GM19238 (cell line): ENCODE measurements around the gene ATP4B.

Source experiments
- DNase-seq: peaks from one replicate; pipeline ENCODE4 v3.0.0; 2011; ENCODE audit warnings: low spot score; ENCODE audit not compliant: insufficient read length

The ATP4B gene

DNA sequence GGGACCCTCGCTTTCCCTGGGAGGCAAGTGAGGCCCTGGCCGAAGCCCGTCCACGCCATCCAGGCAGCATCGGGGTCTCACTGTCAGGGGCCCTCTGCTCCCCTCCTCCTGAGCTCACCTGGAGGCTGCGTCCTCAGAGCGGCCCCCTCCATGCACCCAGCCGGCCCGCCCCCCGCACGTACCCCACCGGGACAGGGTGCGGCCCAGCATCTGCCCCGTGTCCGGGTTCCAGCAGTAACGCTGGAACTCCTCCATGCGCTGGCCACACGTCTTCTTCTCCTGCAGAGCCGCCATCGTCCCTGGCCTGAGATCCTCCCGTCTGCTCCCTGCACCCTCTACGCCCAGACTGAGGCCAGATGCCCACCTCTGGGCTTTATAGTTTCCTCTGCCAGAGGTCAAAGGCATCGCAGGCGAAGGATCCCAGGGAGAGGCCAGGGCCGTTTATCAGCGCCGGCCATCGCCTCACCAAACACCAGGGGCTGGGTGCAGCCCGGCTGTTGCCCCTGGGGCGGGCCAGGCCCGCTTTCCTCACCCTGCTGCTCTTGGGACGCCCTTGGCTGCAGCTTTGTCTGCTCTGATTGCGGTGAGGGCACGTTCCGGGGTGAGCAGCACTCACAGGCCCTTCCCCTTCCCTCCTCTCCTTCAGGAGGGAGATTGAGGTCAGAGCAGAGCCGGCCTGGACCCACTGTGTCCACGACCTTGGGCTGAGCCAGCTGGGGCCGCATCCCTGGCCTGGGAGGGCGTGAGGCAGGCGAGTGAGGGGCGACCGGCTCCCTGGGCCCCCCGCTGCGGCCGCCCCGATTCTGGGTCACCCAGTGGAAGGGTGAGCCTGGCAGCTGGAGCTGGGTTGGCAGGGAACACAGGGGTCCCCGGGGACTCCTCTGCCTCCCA lies at the start of gene ATP4B:
TSS of gene ATP4B (minus strand) at position 348 of the 891 bp plus-strand sequence. CDS start at position 294, 54 bp downstream.
- DNase-seq: no peak

- no peak for DNase-seq
Observed at GRCh38 chr13:113672002-113672651, 14.1 kb upstream of the ATP4B start.

- no peak for DNase-seq
Observed at GRCh38 chr13:113671066-113672001, 13.3 kb upstream of the ATP4B start.

GRCh38 chr13:113670541-113670940 lies 12.5 kb upstream of the ATP4B start:
- no peak for DNase-seq

GRCh38 chr13:113669755-113670341 lies 11.8 kb upstream of the ATP4B start:
- DNase-seq: no peak

DNA sequence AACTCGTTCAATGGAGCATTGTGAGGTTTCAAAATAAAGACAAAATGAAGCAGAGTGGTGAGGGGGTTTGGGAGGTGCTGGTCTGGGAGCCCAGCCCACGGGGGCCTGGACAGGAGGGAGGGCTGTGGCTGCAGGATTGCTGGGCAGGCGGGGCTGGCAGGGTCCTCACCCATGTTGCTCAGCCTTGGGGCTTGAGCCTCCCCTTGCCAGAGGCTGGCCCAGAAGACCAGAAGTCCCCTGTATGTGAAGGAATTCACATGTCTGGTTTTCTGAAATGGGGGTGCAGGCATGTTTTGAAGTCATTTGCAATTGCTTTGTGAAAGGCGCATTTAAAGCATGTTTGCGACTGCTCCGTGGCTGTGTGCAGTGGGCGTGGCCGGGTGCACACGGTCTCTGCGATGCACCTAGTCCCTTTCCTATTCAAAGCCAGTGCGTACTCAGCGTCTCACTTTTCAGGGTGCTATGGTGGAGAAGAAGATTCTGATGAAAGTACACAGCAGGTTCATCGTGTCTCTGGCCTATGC lies 11.3 kb upstream of the ATP4B start:
- no peak for DNase-seq

- no peak for DNase-seq
Observed at GRCh38 chr13:113668491-113668971, 10.5 kb upstream of the ATP4B start.

DNA sequence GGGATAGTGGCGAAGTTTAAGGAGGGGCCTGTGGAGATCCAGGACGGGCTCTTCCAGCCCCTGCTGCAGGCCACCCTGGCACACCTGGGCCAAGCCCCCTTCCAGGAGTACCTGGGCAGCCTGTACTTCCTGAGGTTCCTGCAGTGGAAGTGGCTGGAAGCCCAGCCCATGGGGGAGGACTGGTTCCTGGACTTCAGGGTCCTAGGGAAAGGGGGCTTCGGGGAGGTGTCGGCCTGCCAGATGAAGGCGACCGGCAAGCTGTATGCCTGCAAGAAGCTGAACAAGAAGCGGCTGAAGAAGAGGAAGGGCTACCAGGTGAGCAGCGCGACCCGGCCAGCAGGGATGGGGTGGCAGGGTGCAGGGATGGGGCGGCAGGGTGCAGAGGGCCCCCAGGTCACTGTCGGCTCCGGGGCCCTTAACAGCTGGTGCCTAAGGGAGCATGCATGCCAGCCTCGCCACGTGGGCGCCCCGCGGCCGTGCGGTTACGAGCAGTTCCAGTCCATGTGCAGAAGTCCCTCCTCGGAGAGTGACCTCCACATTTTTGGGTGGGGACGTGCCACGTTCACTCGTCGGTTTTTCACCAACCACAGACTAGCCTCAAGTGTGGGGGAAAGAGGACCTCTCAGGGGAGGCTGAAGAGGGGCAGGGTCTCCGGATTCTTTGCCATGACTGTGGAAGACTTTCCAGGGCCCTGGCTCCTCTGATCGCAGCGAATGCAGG lies 9.9 kb upstream of the ATP4B start:
- no peak for DNase-seq

DNA sequence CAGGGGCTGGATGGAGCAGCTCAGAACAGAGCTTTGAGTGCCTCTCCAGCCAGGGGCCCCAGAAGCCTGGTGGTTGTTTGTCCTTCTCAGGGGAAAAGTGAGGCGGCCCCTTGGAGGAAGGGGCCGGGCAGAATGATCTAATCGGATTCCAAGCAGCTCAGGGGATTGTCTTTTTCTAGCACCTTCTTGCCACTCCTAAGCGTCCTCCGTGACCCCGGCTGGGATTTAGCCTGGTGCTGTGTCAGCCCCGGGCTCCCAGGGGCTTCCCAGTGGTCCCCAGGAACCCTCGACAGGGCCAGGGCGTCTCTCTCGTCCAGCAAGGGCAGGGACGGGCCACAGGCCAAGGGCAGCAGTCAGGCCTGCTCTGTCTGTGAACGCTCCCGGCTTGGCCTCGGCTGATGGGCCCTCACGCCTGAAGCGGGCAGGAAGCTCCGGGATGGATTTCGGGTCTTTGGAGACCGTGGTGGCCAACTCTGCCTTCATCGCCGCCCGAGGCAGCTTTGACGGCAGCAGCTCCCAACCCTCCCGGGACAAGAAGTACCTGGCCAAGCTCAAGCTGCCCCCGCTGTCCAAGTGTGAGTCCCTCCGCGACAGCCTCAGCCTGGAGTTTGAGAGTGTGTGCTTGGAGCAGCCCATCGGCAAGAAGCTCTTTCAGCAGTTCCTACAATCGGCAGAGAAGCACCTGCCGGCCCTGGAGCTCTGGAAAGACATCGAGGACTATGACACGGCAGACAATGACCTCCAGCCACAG lies 9.1 kb upstream of the ATP4B start, which contains the start of gene GRK1:
TSS of gene GRK1 (plus strand) at position 269 of the 751 bp plus-strand sequence. CDS start at position 437, 168 bp downstream.
- DNase-seq: no peak

GRCh38 chr13:113666329-113666670 lies 8.3 kb upstream of the ATP4B start:
- DNase-seq: no peak

- DNase-seq: no peak
Observed at GRCh38 chr13:113665597-113666328, 7.8 kb upstream of the ATP4B start.

DNA sequence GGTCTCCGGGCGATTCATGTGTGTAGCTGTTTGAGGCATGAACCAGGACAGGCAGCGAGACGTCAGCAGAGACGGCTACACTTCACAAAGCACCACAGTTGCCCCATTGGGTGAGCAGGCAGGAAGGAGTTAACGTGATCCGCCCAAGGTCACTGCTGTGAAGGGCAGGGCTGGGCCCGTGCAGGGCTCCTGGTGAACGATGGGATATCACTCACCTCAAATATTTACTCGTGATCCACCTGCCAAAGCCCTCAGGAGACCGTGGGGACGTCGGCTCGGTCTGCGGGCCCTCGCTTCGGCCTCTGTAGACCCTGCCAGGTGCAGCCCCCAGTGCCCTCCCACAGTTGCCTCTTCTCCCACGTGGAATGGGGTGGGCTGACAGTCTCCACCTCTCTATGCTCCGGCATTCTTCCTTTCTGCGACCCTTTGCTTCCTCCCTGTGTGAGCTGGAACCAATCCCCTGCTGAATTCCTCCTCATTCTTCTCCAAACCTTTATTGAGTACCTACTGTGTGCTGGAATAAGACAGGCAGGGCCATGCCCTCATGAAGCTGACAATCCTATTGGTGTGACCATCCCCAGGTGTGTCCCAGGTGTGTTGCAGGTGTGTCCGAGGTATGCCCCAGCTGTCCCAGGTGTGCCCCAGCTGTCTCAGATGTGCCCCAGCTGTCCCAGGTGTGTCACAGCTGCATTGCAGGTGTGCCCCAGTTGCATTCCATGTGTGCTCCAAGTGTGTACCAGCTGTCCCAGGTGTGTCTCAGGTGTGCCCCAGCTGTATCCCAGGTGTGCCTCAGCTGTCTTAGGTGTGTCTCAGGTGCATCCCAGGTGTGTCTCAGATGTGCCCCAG lies 7.0 kb upstream of the ATP4B start:
- no peak for DNase-seq

DNA sequence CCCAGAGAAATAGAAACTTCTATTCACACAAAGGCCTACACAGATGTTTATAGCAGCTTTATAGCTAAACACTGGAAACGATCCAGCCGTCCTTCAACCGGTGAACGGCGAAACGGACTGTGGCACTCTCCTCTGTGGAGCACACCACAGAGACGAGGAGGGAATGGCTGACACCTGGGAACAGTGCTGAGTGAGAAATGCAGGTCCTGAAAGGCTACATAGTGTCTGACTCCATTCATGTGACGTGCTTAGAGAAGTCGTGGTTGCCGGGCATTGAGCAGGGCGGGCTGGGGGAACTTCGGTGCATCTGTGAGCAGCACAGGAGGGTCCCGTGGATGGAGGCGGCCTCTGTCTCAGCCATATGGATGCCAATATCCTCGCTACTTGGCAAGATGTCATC lies 5.9 kb upstream of the ATP4B start:
- DNase-seq: no peak

- DNase-seq: no peak
Observed at GRCh38 chr13:113661509-113661908, 3.5 kb upstream of the ATP4B start.

DNA sequence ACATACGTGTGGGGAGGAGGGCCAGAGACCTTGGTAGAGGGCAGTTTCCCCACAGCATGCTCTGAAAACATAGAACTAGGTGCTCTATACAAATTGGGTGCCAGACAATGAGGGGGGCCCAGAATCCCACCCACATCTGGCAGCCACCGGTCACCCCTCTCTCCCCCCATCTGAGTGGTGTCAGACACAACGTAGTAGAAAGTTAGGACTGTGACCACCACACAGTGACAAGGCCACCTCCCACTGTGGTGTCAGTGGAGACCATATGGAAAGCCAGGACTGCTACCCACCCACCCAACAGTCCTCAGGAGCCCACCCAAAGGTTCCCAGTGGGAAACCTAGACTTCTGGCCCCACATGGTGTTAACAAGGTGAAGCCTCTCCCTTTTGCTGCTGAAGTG lies 2.1 kb upstream of the ATP4B start:
- DNase-seq: no peak

GRCh38 chr13:113659337-113659736 lies 1.3 kb upstream of the ATP4B start:
- DNase-seq: no peak

DNA sequence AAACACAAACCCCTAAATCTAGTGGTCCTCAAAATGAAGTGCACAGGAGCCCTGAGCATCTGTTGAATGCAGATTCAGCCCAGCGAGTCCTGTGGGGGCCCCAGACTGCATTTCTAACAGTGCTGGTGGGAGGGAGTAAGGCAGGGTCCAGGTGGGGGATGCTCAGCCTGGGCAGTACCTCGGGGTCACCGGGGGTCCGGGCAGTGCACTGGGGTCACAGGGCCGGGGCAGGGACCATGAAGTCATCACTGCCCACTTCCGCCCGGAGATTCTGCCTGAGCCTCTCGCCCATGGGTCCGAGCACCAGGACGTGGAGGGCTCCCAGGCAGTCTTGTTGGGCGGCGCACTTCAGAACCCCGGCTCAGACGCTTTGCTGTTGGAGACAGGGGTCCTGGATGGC lies 838 bp upstream of the ATP4B start:
- DNase-seq: no peak
